Nephron progenitor cell (in vitro differentiated cells): ENCODE data around the gene MAP1LC3A.

Experiments used
- DNase-seq: peaks from one replicate; pipeline ENCODE4 v3.0.0; 2021
- H3K27ac Mint-ChIP-seq: 2 replicates; pipeline ENCODE4 v1.8.0; 2021; ENCODE audit warnings: mild to moderate bottlenecking, moderate library complexity, mixed read lengths
- H3K27me3 Mint-ChIP-seq: 2 replicates; pipeline ENCODE4 v1.8.0; 2021; ENCODE audit warnings: mild to moderate bottlenecking, low read depth, mixed read lengths; ENCODE audit not compliant: poor library complexity
- H3K36me3 Mint-ChIP-seq: 2 replicates; pipeline ENCODE4 v1.8.0; 2021; ENCODE audit warnings: low read depth, mixed read lengths
- H3K4me1 Mint-ChIP-seq: 2 replicates; pipeline ENCODE4 v1.8.0; 2021; ENCODE audit warnings: mixed read lengths
- H3K4me3 Mint-ChIP-seq: 2 replicates; pipeline ENCODE4 v1.8.0; 2021; ENCODE audit warnings: mild to moderate bottlenecking, moderate library complexity, mixed read lengths
- H3K9me3 Mint-ChIP-seq: 2 replicates; pipeline ENCODE4 v1.8.0; 2021; ENCODE audit warnings: mild to moderate bottlenecking, moderate library complexity, mixed read lengths
- TF ChIP-seq, protein P1 (sequence below): fragments of 200-600 bp; sonication (generic); IDR thresholded peaks from 2 replicates; pipeline ENCODE4 v1.5.0; 2021; ENCODE audit warnings: antibody characterized with exemption

Gene MAP1LC3A

DNA sequence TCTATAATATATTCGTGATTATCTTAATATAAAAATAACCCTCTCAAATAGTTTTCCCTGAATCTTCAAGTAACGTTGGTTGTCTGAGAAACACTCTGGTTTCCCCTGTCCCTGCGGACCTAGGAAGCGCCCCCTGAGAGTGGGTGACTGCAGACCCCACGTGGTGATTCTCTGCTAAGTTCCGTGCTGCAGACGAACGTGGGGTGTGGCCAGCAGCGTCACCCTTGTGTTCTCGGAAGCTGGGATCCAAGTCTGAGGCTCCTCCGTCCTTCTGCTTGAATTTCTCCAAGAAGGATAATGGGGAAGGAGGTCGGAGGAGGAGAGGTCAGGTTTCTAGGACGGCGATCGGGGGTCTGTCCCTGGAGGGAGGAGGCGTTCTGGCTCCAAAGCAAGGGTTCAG lies 16.6 kb upstream of the MAP1LC3A start:
- Mint-ChIP-seq H3K4me1 (peaks cover 22% of the 10 kb centered on the region), H3K27ac (no peak overlapping the region), H3K36me3 (peaks cover 31% of the 10 kb centered on the region), H3K27me3 (peaks cover 6% of the 10 kb centered on the region), H3K9me3 (no peaks in the 10 kb centered on the region), H3K4me3 (no peak overlapping the region)
- DNase-seq: no peak
- TF ChIP-seq, protein P1, sequence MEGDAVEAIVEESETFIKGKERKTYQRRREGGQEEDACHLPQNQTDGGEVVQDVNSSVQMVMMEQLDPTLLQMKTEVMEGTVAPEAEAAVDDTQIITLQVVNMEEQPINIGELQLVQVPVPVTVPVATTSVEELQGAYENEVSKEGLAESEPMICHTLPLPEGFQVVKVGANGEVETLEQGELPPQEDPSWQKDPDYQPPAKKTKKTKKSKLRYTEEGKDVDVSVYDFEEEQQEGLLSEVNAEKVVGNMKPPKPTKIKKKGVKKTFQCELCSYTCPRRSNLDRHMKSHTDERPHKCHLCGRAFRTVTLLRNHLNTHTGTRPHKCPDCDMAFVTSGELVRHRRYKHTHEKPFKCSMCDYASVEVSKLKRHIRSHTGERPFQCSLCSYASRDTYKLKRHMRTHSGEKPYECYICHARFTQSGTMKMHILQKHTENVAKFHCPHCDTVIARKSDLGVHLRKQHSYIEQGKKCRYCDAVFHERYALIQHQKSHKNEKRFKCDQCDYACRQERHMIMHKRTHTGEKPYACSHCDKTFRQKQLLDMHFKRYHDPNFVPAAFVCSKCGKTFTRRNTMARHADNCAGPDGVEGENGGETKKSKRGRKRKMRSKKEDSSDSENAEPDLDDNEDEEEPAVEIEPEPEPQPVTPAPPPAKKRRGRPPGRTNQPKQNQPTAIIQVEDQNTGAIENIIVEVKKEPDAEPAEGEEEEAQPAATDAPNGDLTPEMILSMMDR: no peak

DNA sequence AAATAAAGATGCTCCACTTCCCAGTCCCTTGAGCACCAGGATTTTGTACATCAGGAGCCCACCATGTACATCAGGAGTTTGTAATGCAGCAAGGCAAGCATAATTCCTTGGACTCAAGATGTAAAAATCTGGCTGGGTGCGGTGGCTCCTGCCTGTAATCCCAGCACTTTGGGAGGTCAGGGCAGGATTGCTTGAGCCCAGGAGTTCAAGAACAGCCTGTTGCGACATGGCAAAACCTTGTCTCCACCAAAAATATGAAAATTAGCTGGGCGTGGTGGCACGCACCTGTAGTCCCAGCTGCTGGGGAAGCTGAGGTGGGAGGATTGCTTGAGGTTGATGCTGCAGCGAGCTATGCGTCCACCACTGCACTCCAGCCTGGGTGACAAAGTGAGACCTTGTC lies 16.1 kb upstream of the MAP1LC3A start:
- no peak overlapping the region for H3K27ac Mint-ChIP-seq

DNA sequence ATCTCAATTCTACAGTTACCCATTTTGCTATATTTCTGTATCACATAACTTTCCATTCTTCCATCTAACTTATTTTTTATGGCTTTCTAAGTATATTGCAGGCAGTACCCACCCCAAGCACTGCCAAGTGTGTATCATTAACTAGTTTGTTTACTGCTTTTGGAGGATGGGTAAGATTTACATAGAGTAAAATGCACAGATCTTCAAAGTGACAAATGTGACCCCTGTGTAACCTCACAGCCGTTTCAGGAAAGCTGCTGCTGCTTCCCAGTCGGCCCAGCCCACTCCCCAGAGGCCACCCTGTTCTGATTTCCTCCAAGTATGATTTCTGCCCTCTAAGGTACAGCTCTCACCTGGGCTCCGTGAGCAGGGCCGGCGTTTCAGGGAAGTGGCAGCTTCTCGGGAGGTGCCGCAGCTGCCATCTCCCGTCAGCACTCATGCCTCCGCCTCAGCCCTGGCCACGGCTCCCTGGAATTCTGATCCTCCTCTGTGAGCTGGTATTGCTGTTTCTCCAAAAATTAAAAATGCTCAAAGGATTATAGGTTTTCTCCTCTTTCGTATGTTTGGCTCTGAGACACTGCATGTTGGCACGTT lies 15.0 kb upstream of the MAP1LC3A start:
- peaks cover 23% of the 10 kb centered on the region for H3K36me3 Mint-ChIP-seq
- H3K9me3 Mint-ChIP-seq: no peaks in the 10 kb centered on the region
- H3K4me1 Mint-ChIP-seq: peaks cover 24% of the 10 kb centered on the region
- H3K27ac Mint-ChIP-seq: no peak overlapping the region
- H3K4me3 Mint-ChIP-seq: no peak overlapping the region
- H3K27me3 Mint-ChIP-seq: peaks cover 6% of the 10 kb centered on the region
- no peak for DNase-seq
- TF ChIP-seq, protein P1: no peak

More for the DNA sequence above, 16.1 kb upstream of the MAP1LC3A start:
- no peak for DNase-seq
- Mint-ChIP-seq H3K36me3 (peaks cover 26% of the 10 kb centered on the region), H3K27me3 (peaks cover 6% of the 10 kb centered on the region), H3K9me3 (no peaks in the 10 kb centered on the region), H3K4me1 (peaks cover 24% of the 10 kb centered on the region), H3K4me3 (no peak overlapping the region)
- TF ChIP-seq, protein P1: no peak

DNA sequence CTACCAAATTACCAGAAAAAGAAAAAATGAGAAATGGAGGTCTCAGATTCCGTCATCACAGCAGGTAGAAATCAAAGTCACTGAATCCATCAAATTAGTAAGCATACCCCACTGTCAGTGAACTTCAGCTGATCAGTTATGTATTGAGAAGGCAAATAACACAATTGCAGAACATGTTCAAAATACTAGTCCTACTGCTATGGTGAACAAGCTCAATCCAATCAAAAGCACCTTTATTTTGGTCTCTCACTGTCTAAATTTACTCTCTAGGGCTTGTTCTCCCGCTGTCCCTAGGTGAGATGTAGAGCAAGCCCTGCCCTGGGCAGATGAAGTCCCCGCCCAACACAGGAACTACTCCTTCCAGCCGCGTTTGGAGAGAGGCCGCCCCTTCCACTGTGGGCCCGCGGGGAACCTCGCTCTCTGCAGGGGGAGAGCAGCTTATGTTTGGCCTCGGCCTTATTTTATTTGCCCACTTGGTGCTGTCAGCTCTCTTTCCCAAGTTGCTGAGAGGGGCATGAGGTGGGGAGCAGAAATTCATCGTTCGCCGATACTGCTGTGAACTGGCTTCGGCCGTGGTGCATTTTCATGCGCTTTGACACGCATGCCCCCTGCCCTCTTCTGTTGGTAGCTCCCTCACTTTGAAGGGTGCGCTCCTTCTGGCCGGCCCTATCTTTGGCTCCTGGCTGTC lies 14.3 kb upstream of the MAP1LC3A start:
- Mint-ChIP-seq H3K27me3 (peaks cover 6% of the 10 kb centered on the region), H3K4me1 (peaks cover 27% of the 10 kb centered on the region), H3K27ac (no peak overlapping the region), H3K9me3 (no peaks in the 10 kb centered on the region), H3K36me3 (peaks cover 16% of the 10 kb centered on the region), H3K4me3 (peak overlapping the region; percentile 48)
- TF ChIP-seq, protein P1: no peak
- no peak for DNase-seq

DNA sequence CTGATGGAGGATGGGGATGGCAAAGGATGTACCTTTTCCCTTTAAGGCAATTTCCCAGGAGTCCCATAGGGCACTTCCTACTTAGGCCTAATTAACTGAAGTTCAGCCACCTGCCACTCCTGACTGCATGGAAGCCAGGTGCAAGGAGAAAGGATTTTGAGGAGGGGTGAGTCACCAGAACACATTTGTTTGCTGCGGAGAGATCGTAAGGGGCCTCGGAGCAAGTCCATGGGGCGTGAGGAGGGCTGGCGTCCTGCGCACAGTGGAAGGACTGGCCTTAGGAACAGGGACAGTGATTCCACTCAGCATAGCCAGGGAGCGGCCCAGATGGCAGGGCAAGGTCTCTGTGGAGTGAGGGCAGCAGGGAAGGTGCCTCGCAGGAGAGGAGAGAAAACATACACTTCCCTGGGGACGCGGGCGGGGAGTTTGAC lies 11.8 kb upstream of the MAP1LC3A start:
- Mint-ChIP-seq H3K27ac (no peak overlapping the region), H3K27me3 (peaks cover 6% of the 10 kb centered on the region), H3K9me3 (no peaks in the 10 kb centered on the region), H3K36me3 (no peaks in the 10 kb centered on the region), H3K4me3 (no peak overlapping the region), H3K4me1 (peaks cover 37% of the 10 kb centered on the region)
- no peak for DNase-seq
- TF ChIP-seq, protein P1: no peak
